GM12878 (cell line): ENCODE measurements around the gene ERC2. TPM values are rescaled to one million over a fixed set of nuclear protein-coding genes. Genes with fewer than 3 reads are reported as not detected.

ENCODE experiments used
- ATAC-seq: fragments of 200-7000 bp; cut with Tn5 transposase; 3 replicates; pipeline ENCODE4 v1.9.1; 2020; ENCODE audit warnings: mild to moderate bottlenecking, moderate library complexity
- BruUV-seq: library from RNA; stranded (reverse); fragments of 400-500 nt; replicated peaks from 2 replicates; lab custom pipeline; 2021; lab: Mats Ljungman, UMichigan
- CTCF ChIA-PET: fragments of 300-600 bp; sonication (Branson Sonifier 250); formaldehyde crosslinking; extraction: SDS; loops from one replicate; lab custom pipeline; 2021; ENCODE audit warnings: inconsistent platforms; lab: Yijun Ruan, JAX
- POLR2A ChIA-PET: fragments of 350-600 bp; formaldehyde crosslinking; extraction: SDS; loops from one replicate; lab custom pipeline; 2021; ENCODE audit warnings: inconsistent platforms; lab: Charles Lee
- RAD21 ChIA-PET: fragments of 300-600 bp; sonication (Branson Sonifier 250); formaldehyde crosslinking; loops from one replicate; lab custom pipeline; 2023; ENCODE audit warnings: antibody characterized with exemption; ENCODE audit not compliant: unreplicated experiment; lab: Charles Lee
- SMC1A ChIA-PET: fragments of 300-600 bp; sonication (Branson Sonifier 250); formaldehyde crosslinking; loops from one replicate; lab custom pipeline; 2023; ENCODE audit not compliant: unreplicated experiment, uncharacterized antibody; lab: Charles Lee
- DNase-seq: peaks from one replicate; pipeline ENCODE4 v3.0.0-alpha.2; 2011; ENCODE audit warnings: low read depth, low spot score
- FAIRE-seq: peaks from 3 replicates; lab custom pipeline; 2011; peaks lifted over from hg19 to GRCh38; lab: Jason Lieb, UNC
- H2AFZ ChIP-seq: 2 replicates; pipeline ENCODE4 v1.6.0; 2011; ENCODE audit warnings: low read depth, low read length, control low read depth; ENCODE audit not compliant: control insufficient read depth
- H3K27ac ChIP-seq: 2 replicates; pipeline ENCODE4 v1.5.1; 2011; ENCODE audit warnings: control low read depth; ENCODE audit not compliant: control insufficient read depth, insufficient read depth
- H3K27me3 ChIP-seq, 2 experiments: replicated peaks in 1 of 2; 2 replicates each; pipeline versions ENCODE4 v1.6.0 to v1.6.1; 2011; ENCODE audit warnings: low read length in 1 of 2; ENCODE audit not compliant: control insufficient read depth in 2 of 2, insufficient read depth in 2 of 2
- H3K36me3 ChIP-seq, 2 experiments: 2 replicates each; pipeline ENCODE4 v1.5.1; 2011; ENCODE audit warnings: low read length in 1 of 2; ENCODE audit not compliant: control insufficient read depth in 2 of 2, insufficient read depth in 2 of 2
- H3K4me1 ChIP-seq: 2 replicates; pipeline ENCODE4 v1.6.1; 2011; ENCODE audit warnings: mild to moderate bottlenecking, low read length, moderate library complexity, mixed read lengths; ENCODE audit not compliant: control insufficient read depth, insufficient read depth
- H3K4me2 ChIP-seq: 2 replicates; pipeline ENCODE4 v1.6.0; 2011; ENCODE audit warnings: control low read depth; ENCODE audit not compliant: control insufficient read depth, insufficient read depth
- H3K4me3 ChIP-seq: fragments of 200-600 bp; sonication (generic); 2 replicates; pipeline ENCODE4 v1.5.1; 2016
- H3K79me2 ChIP-seq: 2 replicates; pipeline ENCODE4 v1.6.0; 2011; ENCODE audit warnings: low read length; ENCODE audit not compliant: control insufficient read depth, insufficient read depth
- H3K9ac ChIP-seq: 2 replicates; pipeline ENCODE4 v1.8.0; 2011; ENCODE audit warnings: low read length, control low read depth, mixed read lengths; ENCODE audit not compliant: control insufficient read depth, insufficient read depth
- H3K9me3 ChIP-seq: replicated peaks from 3 replicates; pipeline ENCODE4 v1.5.1; 2011; ENCODE audit warnings: mild to moderate bottlenecking, low read length; ENCODE audit not compliant: control insufficient read depth, insufficient read depth
- H4K20me1 ChIP-seq: 2 replicates; pipeline ENCODE4 v1.6.0; 2011; ENCODE audit not compliant: control insufficient read depth, insufficient read depth
- ATF7 ChIP-seq: fragments of 450-650 bp; IDR thresholded peaks from 2 replicates; pipeline ENCODE4 v1.6.1; 2016; ENCODE audit warnings: low read depth, mild to moderate bottlenecking
- CREM ChIP-seq: IDR thresholded peaks from 2 replicates; pipeline ENCODE4 v1.6.1; 2014; ENCODE audit warnings: antibody characterized with exemption, low read depth
- KAT2A ChIP-seq: conservative IDR thresholded peaks from 2 replicates; pipeline ENCODE4 v1.6.1; 2011; ENCODE audit warnings: low read depth, low read length; ENCODE audit not compliant: control insufficient read depth
- WGBS: methylation state at CpG from one replicate; pipeline ENCODE4 v1.1.6; 2016; ENCODE audit warnings: low lambda C conversion rate; ENCODE audit not compliant: insufficient replicate concordance, insufficient coverage; ENCODE audit errors: missing lambda C conversion rate; 5-methylcytosine and 5-hydroxymethylcytosine counted together
- in situ Hi-C: fragments of 300-500 bp; cut with MboI; formaldehyde crosslinking; loops from 9 replicates; pipeline ENCODE4 v1.14.3; 2018; ENCODE audit warnings: mixed read lengths
- intact Hi-C: fragments of 100-400 bp; cut with micrococcal nuclease; formaldehyde crosslinking; loops from one replicate; pipeline ENCODE4 v1.14.2; 2022; ENCODE audit not compliant: unreplicated experiment
- polyA plus RNA-seq, 11 experiments: library from polyadenylated mRNA; depleted of rRNA in 4 of 11; unstranded in 6 of 11; stranded (reverse) in 5 of 11; fragments of >200 nt; fragmentation: Nextera tagmentation in 4 of 11; fragmentation: Illumina TruSeq in 1 of 11; extraction: Ambion mirVana in 4 of 11; extraction: Trizol in 1 of 11; gene quantifications; 1 replicate in 1 of 11; 2 replicates in 10 of 11; pipeline versions ENCODE4 v1.2.1 to v1.2.3, GENCODE V29; 2011 to 2016; ENCODE audit warnings: inconsistent platforms in 2 of 11, missing spikeins in 2 of 11, low read depth in 1 of 11
- total RNA-seq, 4 experiments: library from RNA; depleted of rRNA in 3 of 4; stranded (reverse); fragments of >200 nt in 3 of 4; fragmentation: Illumina TruSeq in 1 of 4; extraction: Trizol in 1 of 4; gene quantifications; 2 replicates each; pipeline versions ENCODE4 v1.2.1 to v1.2.3, GENCODE V29; 2013 to 2021
- TF ChIP-seq, protein P1 (sequence below): IDR thresholded peaks from 2 replicates; pipeline ENCODE4 v1.6.1; 2011; ENCODE audit warnings: borderline replicate concordance, low read depth, mild to moderate bottlenecking, moderate library complexity, mixed read lengths, low read length; ENCODE audit not compliant: insufficient read depth; ENCODE audit errors: extremely low read length

The ERC2 gene
- total and polyA plus RNA-seq, 10 of the 15 experiments (the other 5 are each of a cell fraction or from before 2014, with no cell fraction given): 0.06 to 1.4 (median 0.12) TPM; not detected in 3

DNA sequence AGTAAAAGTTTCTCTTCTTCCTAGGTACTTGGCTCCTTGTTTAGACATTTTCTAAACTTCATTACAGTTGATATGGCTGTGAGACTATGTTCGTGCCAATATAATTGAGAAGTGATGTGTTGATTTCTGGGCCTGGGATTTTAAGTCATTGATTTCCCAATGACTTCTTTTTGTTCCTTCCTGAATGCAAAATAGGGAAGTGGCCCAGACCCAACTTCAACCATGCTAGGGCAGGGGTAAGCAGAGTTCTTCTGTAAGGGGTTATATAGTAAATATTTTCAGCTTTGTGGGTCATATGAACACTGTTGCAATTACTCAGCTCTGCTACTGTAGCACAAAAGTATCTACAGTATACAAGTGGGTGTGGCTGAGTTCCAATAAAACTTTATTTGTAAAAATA lies 661.1 kb downstream of the ERC2 start (continued):
- TF ChIP-seq ATF7: no peak

DNA sequence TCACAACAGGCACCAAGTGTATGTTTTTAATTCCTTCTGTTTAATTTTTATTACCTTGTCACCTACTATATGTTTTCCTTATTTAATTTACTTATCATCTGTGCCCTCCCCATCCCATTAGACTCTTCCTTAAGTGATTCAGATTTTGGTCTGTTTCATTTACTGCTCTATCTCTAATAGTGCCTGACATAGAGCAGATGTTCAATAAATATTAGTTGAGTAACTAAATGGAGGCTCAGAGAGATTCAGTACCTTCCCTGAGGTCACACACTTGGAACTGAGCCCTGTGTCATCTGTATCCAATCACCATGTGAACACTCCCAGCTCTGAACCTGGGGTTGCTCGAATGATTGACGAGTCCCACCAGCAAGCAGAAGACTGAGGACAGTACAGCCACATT lies 663.1 kb downstream of the ERC2 start:
- ATAC-seq (no peak), DNase-seq (no peak), FAIRE-seq (no peak)
- Histone ChIP-seq H2AFZ (no peak overlapping the region), H4K20me1 (no peaks in the 10 kb centered on the region), H3K4me1 (no peaks in the 10 kb centered on the region), H3K27ac (no peak overlapping the region), H3K36me3 (no peaks in the 10 kb centered on the region), H3K79me2 (no peaks in the 10 kb centered on the region), H3K4me2 (no peak overlapping the region), H3K27me3 (no peaks in the 10 kb centered on the region), H3K9ac (no peak overlapping the region), H3K4me3 (no peak overlapping the region), H3K9me3 (no peaks in the 10 kb centered on the region)
- intact Hi-C loops: no loop called here
- SMC1A ChIA-PET: no interaction called here
- TF ChIP-seq CREM: no peak
- TF ChIP-seq, protein P1, sequence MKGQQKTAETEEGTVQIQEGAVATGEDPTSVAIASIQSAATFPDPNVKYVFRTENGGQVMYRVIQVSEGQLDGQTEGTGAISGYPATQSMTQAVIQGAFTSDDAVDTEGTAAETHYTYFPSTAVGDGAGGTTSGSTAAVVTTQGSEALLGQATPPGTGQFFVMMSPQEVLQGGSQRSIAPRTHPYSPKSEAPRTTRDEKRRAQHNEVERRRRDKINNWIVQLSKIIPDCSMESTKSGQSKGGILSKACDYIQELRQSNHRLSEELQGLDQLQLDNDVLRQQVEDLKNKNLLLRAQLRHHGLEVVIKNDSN: no peak
- TF ChIP-seq KAT2A: no peak
- POLR2A ChIA-PET: no interaction called here
- WGBS: 0% methylated on average over 2 of the region's 2 CpGs
- in situ Hi-C loops: no loop called here
- RAD21 ChIA-PET: no interaction called here
- CTCF ChIA-PET: no interaction called here
- no TSS peak for BruUV-seq
